ENCODE results near the gene IL25. TPM values are rescaled to one million over a fixed set of nuclear protein-coding genes. Genes with fewer than 3 reads are reported as not detected.

IL25 gene
- total and polyA plus RNA-seq, 2 of the 13 experiments (the other 11 are each of a cell fraction or from before 2014, with no cell fraction given), result not detected

DNA sequence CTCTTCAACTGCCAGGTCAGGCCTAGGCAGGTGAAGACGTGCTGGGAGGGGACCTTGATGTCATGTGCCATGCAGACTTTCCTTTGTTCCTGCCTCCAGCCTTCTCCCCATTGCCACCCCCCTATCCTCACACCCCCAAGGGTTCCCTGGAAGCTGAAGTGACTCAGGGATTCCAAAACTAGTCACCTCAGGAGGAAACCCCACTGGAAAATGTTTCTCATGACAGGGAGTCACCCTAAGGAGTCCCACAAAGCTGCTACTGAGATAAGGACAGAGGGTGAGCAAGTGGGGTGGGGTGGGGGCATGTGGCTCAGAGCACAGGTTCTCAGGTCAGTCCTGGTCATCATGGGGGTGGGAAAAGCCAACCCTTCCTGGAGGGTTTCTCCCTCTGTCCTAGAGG, 2.4 kb upstream of the IL25 start (continued):
- TF ChIP-seq, protein P1, sequence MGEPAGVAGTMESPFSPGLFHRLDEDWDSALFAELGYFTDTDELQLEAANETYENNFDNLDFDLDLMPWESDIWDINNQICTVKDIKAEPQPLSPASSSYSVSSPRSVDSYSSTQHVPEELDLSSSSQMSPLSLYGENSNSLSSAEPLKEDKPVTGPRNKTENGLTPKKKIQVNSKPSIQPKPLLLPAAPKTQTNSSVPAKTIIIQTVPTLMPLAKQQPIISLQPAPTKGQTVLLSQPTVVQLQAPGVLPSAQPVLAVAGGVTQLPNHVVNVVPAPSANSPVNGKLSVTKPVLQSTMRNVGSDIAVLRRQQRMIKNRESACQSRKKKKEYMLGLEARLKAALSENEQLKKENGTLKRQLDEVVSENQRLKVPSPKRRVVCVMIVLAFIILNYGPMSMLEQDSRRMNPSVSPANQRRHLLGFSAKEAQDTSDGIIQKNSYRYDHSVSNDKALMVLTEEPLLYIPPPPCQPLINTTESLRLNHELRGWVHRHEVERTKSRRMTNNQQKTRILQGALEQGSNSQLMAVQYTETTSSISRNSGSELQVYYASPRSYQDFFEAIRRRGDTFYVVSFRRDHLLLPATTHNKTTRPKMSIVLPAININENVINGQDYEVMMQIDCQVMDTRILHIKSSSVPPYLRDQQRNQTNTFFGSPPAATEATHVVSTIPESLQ (CRISPR knock-in tag; conservative IDR thresholded peaks at IDR 0.05), result no peak
- TF ChIP-seq, protein P2, sequence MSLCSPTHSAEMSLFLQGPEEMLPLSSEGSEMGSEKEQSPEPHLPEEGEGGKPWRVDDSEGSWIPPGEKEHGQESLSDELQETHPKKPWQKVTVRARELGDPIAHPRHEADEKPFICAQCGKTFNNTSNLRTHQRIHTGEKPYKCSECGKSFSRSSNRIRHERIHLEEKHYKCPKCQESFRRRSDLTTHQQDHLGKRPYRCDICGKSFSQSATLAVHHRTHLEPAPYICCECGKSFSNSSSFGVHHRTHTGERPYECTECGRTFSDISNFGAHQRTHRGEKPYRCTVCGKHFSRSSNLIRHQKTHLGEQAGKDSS (CRISPR knock-in tag; IDR thresholded peaks at IDR 0.05; ENCODE audit: borderline replicate concordance, low read depth), result no peak
- TF ChIP-seq ZEB1 (IDR thresholded peaks at IDR 0.05; ENCODE audit: insufficient replicate concordance, low read depth) (no peak), KAT8 (CRISPR knock-in tag; IDR thresholded peaks at IDR 0.05) (no peak), HNF4G (IDR thresholded peaks at IDR 0.05; ENCODE audit: borderline replicate concordance, low read depth, low read length) (no peak), HNF4G (CRISPR knock-in tag; IDR thresholded peaks at IDR 0.05; ENCODE audit: borderline replicate concordance, low read depth) (no peak), ZNF264 (CRISPR knock-in tag; IDR thresholded peaks at IDR 0.05) (no peak), TBX3 (IDR thresholded peaks at IDR 0.05; ENCODE audit: borderline replicate concordance) (no peak), CBFB (CRISPR knock-in tag; IDR thresholded peaks at IDR 0.05) (no peak), MTA3 (CRISPR knock-in tag; IDR thresholded peaks at IDR 0.05) (no peak), NFIC (IDR thresholded peaks at IDR 0.05; ENCODE audit: low read length) (no peak)
- TF ChIP-seq, protein P3, sequence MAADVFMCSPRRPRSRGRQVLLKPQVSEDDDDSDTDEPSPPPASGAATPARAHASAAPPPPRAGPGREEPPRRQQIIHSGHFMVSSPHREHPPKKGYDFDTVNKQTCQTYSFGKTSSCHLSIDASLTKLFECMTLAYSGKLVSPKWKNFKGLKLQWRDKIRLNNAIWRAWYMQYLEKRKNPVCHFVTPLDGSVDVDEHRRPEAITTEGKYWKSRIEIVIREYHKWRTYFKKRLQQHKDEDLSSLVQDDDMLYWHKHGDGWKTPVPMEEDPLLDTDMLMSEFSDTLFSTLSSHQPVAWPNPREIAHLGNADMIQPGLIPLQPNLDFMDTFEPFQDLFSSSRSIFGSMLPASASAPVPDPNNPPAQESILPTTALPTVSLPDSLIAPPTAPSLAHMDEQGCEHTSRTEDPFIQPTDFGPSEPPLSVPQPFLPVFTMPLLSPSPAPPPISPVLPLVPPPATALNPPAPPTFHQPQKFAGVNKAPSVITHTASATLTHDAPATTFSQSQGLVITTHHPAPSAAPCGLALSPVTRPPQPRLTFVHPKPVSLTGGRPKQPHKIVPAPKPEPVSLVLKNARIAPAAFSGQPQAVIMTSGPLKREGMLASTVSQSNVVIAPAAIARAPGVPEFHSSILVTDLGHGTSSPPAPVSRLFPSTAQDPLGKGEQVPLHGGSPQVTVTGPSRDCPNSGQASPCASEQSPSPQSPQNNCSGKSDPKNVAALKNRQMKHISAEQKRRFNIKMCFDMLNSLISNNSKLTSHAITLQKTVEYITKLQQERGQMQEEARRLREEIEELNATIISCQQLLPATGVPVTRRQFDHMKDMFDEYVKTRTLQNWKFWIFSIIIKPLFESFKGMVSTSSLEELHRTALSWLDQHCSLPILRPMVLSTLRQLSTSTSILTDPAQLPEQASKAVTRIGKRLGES (CRISPR knock-in tag; IDR thresholded peaks at IDR 0.05; ENCODE audit: borderline replicate concordance), result no peak
- TF ChIP-seq, protein P4, sequence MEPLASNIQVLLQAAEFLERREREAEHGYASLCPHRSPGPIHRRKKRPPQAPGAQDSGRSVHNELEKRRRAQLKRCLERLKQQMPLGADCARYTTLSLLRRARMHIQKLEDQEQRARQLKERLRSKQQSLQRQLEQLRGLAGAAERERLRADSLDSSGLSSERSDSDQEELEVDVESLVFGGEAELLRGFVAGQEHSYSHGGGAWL (CRISPR knock-in tag; IDR thresholded peaks at IDR 0.05), result no peak
- TF ChIP-seq, protein P5, sequence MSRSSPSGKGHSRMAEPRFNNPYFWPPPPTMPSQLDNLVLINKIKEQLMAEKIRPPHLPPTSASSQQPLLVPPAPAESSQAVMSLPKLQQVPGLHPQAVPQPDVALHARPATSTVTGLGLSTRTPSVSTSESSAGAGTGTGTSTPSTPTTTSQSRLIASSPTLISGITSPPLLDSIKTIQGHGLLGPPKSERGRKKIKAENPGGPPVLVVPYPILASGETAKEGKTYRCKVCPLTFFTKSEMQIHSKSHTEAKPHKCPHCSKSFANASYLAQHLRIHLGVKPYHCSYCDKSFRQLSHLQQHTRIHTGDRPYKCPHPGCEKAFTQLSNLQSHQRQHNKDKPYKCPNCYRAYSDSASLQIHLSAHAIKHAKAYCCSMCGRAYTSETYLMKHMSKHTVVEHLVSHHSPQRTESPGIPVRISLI (CRISPR knock-in tag; IDR thresholded peaks at IDR 0.05; ENCODE audit: borderline replicate concordance), result no peak

All from HepG2 (cell line).